Articular chondrocyte of knee joint (primary cell): ENCODE results near the gene TNRC6A. TPM values are rescaled to one million over a fixed set of nuclear protein-coding genes. Genes with fewer than 3 reads are reported as not detected.

Source experiments
- total RNA-seq: library from RNA; depleted of rRNA; stranded (reverse); fragments of >200 nt; gene quantifications from 2 replicates; pipeline ENCODE4 v1.2.3, GENCODE V29; 2012

TNRC6A gene
- total RNA-seq = 49.1 and 54.9 TPM in 2 replicates

DNA sequence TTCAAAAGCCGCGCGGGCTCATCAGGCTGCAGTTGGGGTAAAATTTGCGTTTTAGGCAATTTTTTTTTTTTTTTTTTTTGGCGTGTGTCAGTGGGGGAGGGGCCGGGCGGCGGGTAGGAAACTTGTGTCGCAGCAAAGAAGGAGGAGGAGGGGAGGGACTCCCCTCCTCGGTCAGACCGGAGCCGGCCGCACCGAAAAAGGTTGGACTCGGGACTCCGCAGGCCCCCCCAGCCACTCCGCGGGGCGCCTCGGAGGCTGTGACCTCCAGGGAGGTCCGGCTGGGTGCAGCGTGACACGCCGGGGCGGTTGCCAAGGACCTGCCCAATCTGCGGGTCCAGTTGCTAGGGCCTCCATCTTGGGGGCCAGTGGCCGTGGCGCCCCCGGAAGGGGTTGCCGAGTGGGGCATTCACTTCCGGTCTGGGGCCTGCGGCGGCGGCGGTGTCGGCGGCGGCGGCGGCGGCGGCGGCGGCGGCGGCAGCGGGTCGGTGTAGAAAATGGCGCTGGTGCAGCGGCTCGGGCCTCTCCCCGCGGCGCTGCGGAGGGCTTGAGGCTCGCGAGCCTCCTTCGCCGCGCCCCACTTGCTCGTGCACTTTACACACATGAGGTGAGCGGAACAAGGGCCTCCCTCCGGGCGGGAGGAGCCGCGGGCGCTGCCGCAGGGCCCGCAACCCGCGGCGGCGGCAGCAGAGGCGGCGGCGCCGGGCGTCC is at the start of gene TNRC6A:
TSS of gene TNRC6A (plus strand) at position 409 of the 708 bp plus-strand sequence. CDS start at position 600, 191 bp downstream.

GRCh38 chr16:24845726-24846547 is 116.5 kb downstream of the TNRC6A start, which contains the start of gene SLC5A11:
Gene SLC5A11 (plus strand): TSS chr16:24845963. CDS start chr16:24858644, 12,681 bp downstream.

Other genes starting within 250 kb of the TNRC6A start
- 31.3 and 33.1 TPM in 2 replicates for gene RBBP6, start 190.1 kb upstream of the TNRC6A start, total RNA-seq
- not detected in 2 replicates for gene SLC5A11, start 116.3 kb downstream of the TNRC6A start, total RNA-seq